GM12878 (cell line): Measurements from ENCODE around the gene UTP25. TPM values are rescaled to one million over a fixed set of nuclear protein-coding genes. Genes with fewer than 3 reads are reported as not detected.
"Not testable (repeated sequence)": the region's sequence is repeated elsewhere in the genome, so short reads cannot be mapped to it uniquely, and the experiment has no call there.

Experiments used
- ATAC-seq: fragments of 200-7000 bp; cut with Tn5 transposase; 3 replicates; pipeline ENCODE4 v1.9.1; 2020; ENCODE audit warnings: mild to moderate bottlenecking, moderate library complexity
- BruUV-seq: library from RNA; stranded (reverse); fragments of 400-500 nt; replicated peaks from 2 replicates; lab custom pipeline; 2021; lab: Mats Ljungman, UMichigan
- CTCF ChIA-PET: fragments of 300-600 bp; sonication (Branson Sonifier 250); formaldehyde crosslinking; extraction: SDS; loops from one replicate; lab custom pipeline; 2021; ENCODE audit warnings: inconsistent platforms; lab: Yijun Ruan, JAX
- POLR2A ChIA-PET: fragments of 350-600 bp; formaldehyde crosslinking; extraction: SDS; loops from one replicate; lab custom pipeline; 2021; ENCODE audit warnings: inconsistent platforms; lab: Charles Lee
- RAD21 ChIA-PET: fragments of 300-600 bp; sonication (Branson Sonifier 250); formaldehyde crosslinking; loops from one replicate; lab custom pipeline; 2023; ENCODE audit warnings: antibody characterized with exemption; ENCODE audit not compliant: unreplicated experiment; lab: Charles Lee
- SMC1A ChIA-PET: fragments of 300-600 bp; sonication (Branson Sonifier 250); formaldehyde crosslinking; loops from one replicate; lab custom pipeline; 2023; ENCODE audit not compliant: unreplicated experiment, uncharacterized antibody; lab: Charles Lee
- DNase-seq: peaks from one replicate; pipeline ENCODE4 v3.0.0-alpha.2; 2011; ENCODE audit warnings: low read depth, low spot score
- FAIRE-seq: peaks from 3 replicates; lab custom pipeline; 2011; peaks lifted over from hg19 to GRCh38; lab: Jason Lieb, UNC
- H2AFZ ChIP-seq: 2 replicates; pipeline ENCODE4 v1.6.0; 2011; ENCODE audit warnings: low read depth, low read length, control low read depth; ENCODE audit not compliant: control insufficient read depth
- H3K27ac ChIP-seq: 2 replicates; pipeline ENCODE4 v1.5.1; 2011; ENCODE audit warnings: control low read depth; ENCODE audit not compliant: control insufficient read depth, insufficient read depth
- H3K27me3 ChIP-seq, 2 experiments: replicated peaks in 1 of 2; 2 replicates each; pipeline versions ENCODE4 v1.6.0 to v1.6.1; 2011; ENCODE audit warnings: low read length in 1 of 2; ENCODE audit not compliant: control insufficient read depth in 2 of 2, insufficient read depth in 2 of 2
- H3K36me3 ChIP-seq, 2 experiments: 2 replicates each; pipeline ENCODE4 v1.5.1; 2011; ENCODE audit warnings: low read length in 1 of 2; ENCODE audit not compliant: control insufficient read depth in 2 of 2, insufficient read depth in 2 of 2
- H3K4me1 ChIP-seq: 2 replicates; pipeline ENCODE4 v1.6.1; 2011; ENCODE audit warnings: mild to moderate bottlenecking, low read length, moderate library complexity, mixed read lengths; ENCODE audit not compliant: control insufficient read depth, insufficient read depth
- H3K4me2 ChIP-seq: 2 replicates; pipeline ENCODE4 v1.6.0; 2011; ENCODE audit warnings: control low read depth; ENCODE audit not compliant: control insufficient read depth, insufficient read depth
- H3K4me3 ChIP-seq: fragments of 200-600 bp; sonication (generic); 2 replicates; pipeline ENCODE4 v1.5.1; 2016
- H3K79me2 ChIP-seq: 2 replicates; pipeline ENCODE4 v1.6.0; 2011; ENCODE audit warnings: low read length; ENCODE audit not compliant: control insufficient read depth, insufficient read depth
- H3K9ac ChIP-seq: 2 replicates; pipeline ENCODE4 v1.8.0; 2011; ENCODE audit warnings: low read length, control low read depth, mixed read lengths; ENCODE audit not compliant: control insufficient read depth, insufficient read depth
- H3K9me3 ChIP-seq: replicated peaks from 3 replicates; pipeline ENCODE4 v1.5.1; 2011; ENCODE audit warnings: mild to moderate bottlenecking, low read length; ENCODE audit not compliant: control insufficient read depth, insufficient read depth
- H4K20me1 ChIP-seq: 2 replicates; pipeline ENCODE4 v1.6.0; 2011; ENCODE audit not compliant: control insufficient read depth, insufficient read depth
- RAD21 ChIP-seq: IDR thresholded peaks from 2 replicates; pipeline ENCODE4 v1.6.1; 2011; ENCODE audit warnings: mild to moderate bottlenecking, low read depth, low read length, moderate library complexity; ENCODE audit not compliant: insufficient read depth
- WGBS: methylation state at CpG from one replicate; pipeline ENCODE4 v1.1.6; 2016; ENCODE audit warnings: low lambda C conversion rate; ENCODE audit not compliant: insufficient replicate concordance, insufficient coverage; ENCODE audit errors: missing lambda C conversion rate; 5-methylcytosine and 5-hydroxymethylcytosine counted together
- in situ Hi-C: fragments of 300-500 bp; cut with MboI; formaldehyde crosslinking; loops from 9 replicates; pipeline ENCODE4 v1.14.3; 2018; ENCODE audit warnings: mixed read lengths
- intact Hi-C: fragments of 100-400 bp; cut with micrococcal nuclease; formaldehyde crosslinking; loops from one replicate; pipeline ENCODE4 v1.14.2; 2022; ENCODE audit not compliant: unreplicated experiment
- polyA plus RNA-seq, 11 experiments: library from polyadenylated mRNA; depleted of rRNA in 4 of 11; unstranded in 6 of 11; stranded (reverse) in 5 of 11; fragments of >200 nt; fragmentation: Nextera tagmentation in 4 of 11; fragmentation: Illumina TruSeq in 1 of 11; extraction: Ambion mirVana in 4 of 11; extraction: Trizol in 1 of 11; gene quantifications; 1 replicate in 1 of 11; 2 replicates in 10 of 11; pipeline versions ENCODE4 v1.2.1 to v1.2.3, GENCODE V29; 2011 to 2016; ENCODE audit warnings: inconsistent platforms in 2 of 11, missing spikeins in 2 of 11, low read depth in 1 of 11
- total RNA-seq, 4 experiments: library from RNA; depleted of rRNA in 3 of 4; stranded (reverse); fragments of >200 nt in 3 of 4; fragmentation: Illumina TruSeq in 1 of 4; extraction: Trizol in 1 of 4; gene quantifications; 2 replicates each; pipeline versions ENCODE4 v1.2.1 to v1.2.3, GENCODE V29; 2013 to 2021
- TF ChIP-seq, protein P1 (sequence below): fragments of 450-650 bp; IDR thresholded peaks from 2 replicates; pipeline ENCODE4 v1.6.1; 2017; ENCODE audit warnings: antibody characterized with exemption, mild to moderate bottlenecking, moderate library complexity
- TF ChIP-seq, protein P2 (sequence below), 3 experiments: IDR thresholded peaks in 2 of 3; conservative IDR thresholded peaks in 1 of 3; 2 replicates each; pipeline ENCODE4 v1.5.1; 2011; ENCODE audit warnings: low read depth in 3 of 3, low read length in 3 of 3, mild to moderate bottlenecking in 3 of 3, control low read depth in 2 of 3, moderate library complexity in 2 of 3, inconsistent platforms in 1 of 3, mixed read lengths in 1 of 3; ENCODE audit not compliant: control insufficient read depth in 2 of 3, insufficient read depth in 1 of 3; ENCODE audit errors: extremely low read depth in 1 of 3

Gene UTP25
- total and polyA plus RNA-seq, 10 of the 15 experiments (the other 5 are each of a cell fraction or from before 2014, with no cell fraction given), result 3.0 to 13.3 (median 8.5) TPM

DNA sequence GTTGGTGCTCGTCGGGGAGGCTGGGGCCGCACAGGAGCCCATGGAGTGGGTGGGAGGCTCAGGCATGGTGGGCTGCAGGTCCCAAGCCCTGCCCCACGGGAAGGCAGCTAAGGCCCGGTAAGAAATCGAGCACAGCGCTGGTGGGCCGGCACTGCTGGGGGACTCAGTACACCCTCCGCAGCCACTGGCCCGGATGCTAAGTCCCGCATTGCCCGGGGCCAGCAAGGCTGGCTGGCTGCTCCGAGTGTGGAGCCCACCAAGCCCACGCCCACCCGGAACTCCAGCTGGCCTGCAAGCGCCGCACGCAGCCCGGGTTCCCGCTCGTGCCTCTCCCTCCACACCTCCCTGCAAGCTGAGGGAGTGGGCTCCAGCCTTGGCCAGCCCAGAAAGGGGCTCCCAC, 71.1 kb downstream of the UTP25 start:
- H3K9me3 ChIP-seq, H3K27ac ChIP-seq, CTCF ChIA-PET, H3K4me1 ChIP-seq, RAD21 ChIA-PET, POLR2A ChIA-PET, H3K79me2 ChIP-seq, DNase-seq, SMC1A ChIA-PET, H4K20me1 ChIP-seq, H2AFZ ChIP-seq, FAIRE-seq, H3K4me2 ChIP-seq, H3K36me3 ChIP-seq, H3K9ac ChIP-seq, ATAC-seq, in situ Hi-C loops, H3K27me3 ChIP-seq, intact Hi-C loops, BruUV-seq, H3K4me3 ChIP-seq: not testable (repeated sequence)
- 52% methylated on average over 20 of the region's 21 CpGs for WGBS

DNA sequence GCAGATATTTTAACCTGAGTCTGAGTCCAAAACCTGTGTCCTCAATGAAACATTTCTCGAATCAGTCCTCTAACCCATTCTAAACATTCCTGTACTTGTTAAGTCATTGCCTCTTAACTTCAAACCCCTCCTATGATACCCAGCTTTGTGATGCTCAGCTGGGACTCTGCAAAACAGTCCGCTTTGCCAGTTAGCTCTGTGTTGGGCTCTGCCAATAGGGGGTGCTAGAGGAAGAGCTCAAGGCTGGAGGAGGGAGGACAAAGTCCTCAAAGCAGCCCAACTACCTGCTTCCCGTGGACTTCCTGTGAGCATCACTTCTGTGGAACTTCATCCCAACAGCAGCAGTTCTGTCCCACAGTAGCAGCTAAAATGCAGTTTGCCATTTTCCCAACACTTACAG, 72.2 kb downstream of the UTP25 start:
- Histone ChIP-seq H3K9me3 (no peaks in the 10 kb centered on the region), H3K4me3 (no peak overlapping the region), H2AFZ (no peak overlapping the region), H3K36me3 (no peaks in the 10 kb centered on the region), H3K4me2 (no peak overlapping the region), H3K27me3 (no peaks in the 10 kb centered on the region; a peak in 2 of 4 replicates), H3K27ac (no peak overlapping the region), H3K9ac (no peak overlapping the region), H4K20me1 (no peaks in the 10 kb centered on the region; the same call in 1 of the 2 replicates), H3K79me2 (no peaks in the 10 kb centered on the region), H3K4me1 (no peaks in the 10 kb centered on the region)
- WGBS, result 21% methylated on average over 3 of the region's 3 CpGs
- POLR2A ChIA-PET, result no interaction called here
- in situ Hi-C loops, result no loop called here
- CTCF ChIA-PET, result interaction anchor here (0.7 to 1.8 kb wide), 6 partner anchors 9 to 54 kb away, joined by 3 to 7 read pairs (median 4); no protein-coding TSS in a partner anchor
- ATAC-seq (peak; percentile 79), FAIRE-seq (no peak), DNase-seq (no peak)
- intact Hi-C loops, result no loop called here
- RAD21 ChIA-PET, result interaction anchor here (1.2 kb wide), 1 partner anchor 20 kb away, joined by 3 read pairs; no protein-coding TSS in a partner anchor
- TF ChIP-seq, protein P1, sequence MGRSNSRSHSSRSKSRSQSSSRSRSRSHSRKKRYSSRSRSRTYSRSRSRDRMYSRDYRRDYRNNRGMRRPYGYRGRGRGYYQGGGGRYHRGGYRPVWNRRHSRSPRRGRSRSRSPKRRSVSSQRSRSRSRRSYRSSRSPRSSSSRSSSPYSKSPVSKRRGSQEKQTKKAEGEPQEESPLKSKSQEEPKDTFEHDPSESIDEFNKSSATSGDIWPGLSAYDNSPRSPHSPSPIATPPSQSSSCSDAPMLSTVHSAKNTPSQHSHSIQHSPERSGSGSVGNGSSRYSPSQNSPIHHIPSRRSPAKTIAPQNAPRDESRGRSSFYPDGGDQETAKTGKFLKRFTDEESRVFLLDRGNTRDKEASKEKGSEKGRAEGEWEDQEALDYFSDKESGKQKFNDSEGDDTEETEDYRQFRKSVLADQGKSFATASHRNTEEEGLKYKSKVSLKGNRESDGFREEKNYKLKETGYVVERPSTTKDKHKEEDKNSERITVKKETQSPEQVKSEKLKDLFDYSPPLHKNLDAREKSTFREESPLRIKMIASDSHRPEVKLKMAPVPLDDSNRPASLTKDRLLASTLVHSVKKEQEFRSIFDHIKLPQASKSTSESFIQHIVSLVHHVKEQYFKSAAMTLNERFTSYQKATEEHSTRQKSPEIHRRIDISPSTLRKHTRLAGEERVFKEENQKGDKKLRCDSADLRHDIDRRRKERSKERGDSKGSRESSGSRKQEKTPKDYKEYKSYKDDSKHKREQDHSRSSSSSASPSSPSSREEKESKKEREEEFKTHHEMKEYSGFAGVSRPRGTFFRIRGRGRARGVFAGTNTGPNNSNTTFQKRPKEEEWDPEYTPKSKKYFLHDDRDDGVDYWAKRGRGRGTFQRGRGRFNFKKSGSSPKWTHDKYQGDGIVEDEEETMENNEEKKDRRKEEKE, result no peak
- TF ChIP-seq, protein P2, sequence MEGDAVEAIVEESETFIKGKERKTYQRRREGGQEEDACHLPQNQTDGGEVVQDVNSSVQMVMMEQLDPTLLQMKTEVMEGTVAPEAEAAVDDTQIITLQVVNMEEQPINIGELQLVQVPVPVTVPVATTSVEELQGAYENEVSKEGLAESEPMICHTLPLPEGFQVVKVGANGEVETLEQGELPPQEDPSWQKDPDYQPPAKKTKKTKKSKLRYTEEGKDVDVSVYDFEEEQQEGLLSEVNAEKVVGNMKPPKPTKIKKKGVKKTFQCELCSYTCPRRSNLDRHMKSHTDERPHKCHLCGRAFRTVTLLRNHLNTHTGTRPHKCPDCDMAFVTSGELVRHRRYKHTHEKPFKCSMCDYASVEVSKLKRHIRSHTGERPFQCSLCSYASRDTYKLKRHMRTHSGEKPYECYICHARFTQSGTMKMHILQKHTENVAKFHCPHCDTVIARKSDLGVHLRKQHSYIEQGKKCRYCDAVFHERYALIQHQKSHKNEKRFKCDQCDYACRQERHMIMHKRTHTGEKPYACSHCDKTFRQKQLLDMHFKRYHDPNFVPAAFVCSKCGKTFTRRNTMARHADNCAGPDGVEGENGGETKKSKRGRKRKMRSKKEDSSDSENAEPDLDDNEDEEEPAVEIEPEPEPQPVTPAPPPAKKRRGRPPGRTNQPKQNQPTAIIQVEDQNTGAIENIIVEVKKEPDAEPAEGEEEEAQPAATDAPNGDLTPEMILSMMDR (IDR thresholded peaks at IDR 0.05 in 2 of 3, conservative IDR thresholded peaks at IDR 0.05 in 1 of 3; ENCODE audit: control insufficient read depth in 2 of 3, extremely low read depth in 1 of 3, insufficient read depth in 1 of 3, low read depth in 3 of 3, low read length in 3 of 3), result peak; percentile 35 to 62 (median 49)
- TF ChIP-seq RAD21, result peak; percentile 20; the same call in 1 of the 2 replicates
- no TSS peak for BruUV-seq
- SMC1A ChIA-PET, result interaction anchor here (0.7 to 1.0 kb wide), 2 partner anchors 9 kb away, joined by 3 read pairs; no protein-coding TSS in a partner anchor
